Measurements from ENCODE around the gene KCNQ5. TPM values are rescaled to one million over a fixed set of nuclear protein-coding genes. Genes with fewer than 3 reads are reported as not detected.

Gene KCNQ5
- total and polyA plus RNA-seq, 2 of the 8 experiments (the other 6 are each of a cell fraction or from before 2014, with no cell fraction given): 0.83 to 1.2 TPM

DNA sequence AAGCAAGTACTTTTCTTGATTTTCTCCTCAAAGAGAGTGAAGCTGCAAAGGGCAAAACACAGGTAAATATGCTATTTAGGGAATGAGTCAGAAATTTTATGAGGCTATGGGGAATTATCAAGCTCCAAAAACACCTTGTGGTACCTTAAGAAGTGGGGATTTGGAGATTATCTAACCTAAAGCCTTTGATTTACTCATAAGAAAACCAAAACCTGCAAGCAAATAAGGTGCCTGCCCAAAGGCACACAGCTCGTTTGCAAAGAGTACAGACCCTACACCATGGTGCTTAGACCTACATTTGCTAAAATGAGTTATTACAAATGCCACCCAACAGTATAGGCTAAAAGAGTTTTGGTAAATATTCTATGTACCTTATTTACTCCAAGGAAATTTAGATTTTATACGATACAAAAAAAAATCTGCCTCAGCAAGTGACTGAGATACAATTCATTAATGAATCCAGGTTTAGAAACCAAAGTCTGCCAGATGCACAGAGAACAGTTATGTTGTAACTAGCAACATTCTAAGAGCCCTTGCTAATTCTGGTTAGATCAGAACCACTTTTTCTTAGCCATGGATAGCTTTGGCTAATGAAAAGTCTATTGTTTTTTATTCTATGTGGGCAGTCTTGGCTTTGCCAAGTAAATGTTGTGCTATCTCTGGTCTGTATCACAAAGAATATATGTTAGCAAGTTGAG, 501.9 kb downstream of the KCNQ5 start:
- ChIA-PET POLR2A (ENCODE audit: partially characterized antibody) (no interaction called here), CTCF (ENCODE audit: partially characterized antibody) (interaction anchor here (0.8 to 1.3 kb wide), 3 partner anchors 11 to 419 kb away, joined by 3 to 4 read pairs (median 3); no protein-coding TSS in a partner anchor)
- no peak for FAIRE-seq
- H3K9me3 ChIP-seq (ENCODE audit: insufficient read depth in 2 of 2, low read depth in 1 of 2, low read length in 1 of 2): no peaks in the 10 kb centered on the region
- no peaks in the 10 kb centered on the region for H4K20me1 ChIP-seq (replicated peaks in 1 of 2; ENCODE audit: control insufficient read depth in 1 of 2, insufficient read depth in 2 of 2, low read length in 2 of 2)
- H3K56ac ChIP-seq (replicated peaks; ENCODE audit: insufficient read length, low read depth, low read length): no peak overlapping the region
- H2BK12ac ChIP-seq (ENCODE audit: low read depth, low read length): no peak overlapping the region
- H3K4me1 ChIP-seq (replicated peaks in 1 of 4; ENCODE audit: control insufficient read depth in 3 of 4, insufficient read depth in 4 of 4, low read length in 3 of 4): peaks cover 0 to 3% (median 0%) of the 10 kb centered on the region in 4 experiments; a peak in 1 of 7 replicates
- no peaks in the 10 kb centered on the region for H3K23me2 ChIP-seq (ENCODE audit: low read depth, low read length)
- 87% methylated on average over 2 of the region's 2 CpGs; no CpG with 5 or more reads in 1 of the 2 experiments for WGBS, 2 experiments (ENCODE audit: extremely low coverage in 1 of 2, insufficient coverage in 1 of 2, insufficient read length in 1 of 2, insufficient replicate concordance in 2 of 2, low coverage in 1 of 2, low lambda C conversion rate in 2 of 2, missing lambda C conversion rate in 1 of 2)
- no peak overlapping the region for H2BK20ac ChIP-seq (ENCODE audit: low read length)
- H3K23ac ChIP-seq (ENCODE audit: insufficient read length): no peak overlapping the region
- H2BK5ac ChIP-seq (ENCODE audit: low read depth, low read length): no peak overlapping the region
- no peak overlapping the region for H3K9ac ChIP-seq (replicated peaks in 1 of 4; ENCODE audit: extremely low read depth in 1 of 4, low read depth in 3 of 4, low read length in 3 of 4)
- no peak overlapping the region for H3K27ac ChIP-seq (ENCODE audit: low read depth, low read length)
- no peak overlapping the region for H4K5ac ChIP-seq (ENCODE audit: insufficient read length, low read depth, low read length)
- H3K14ac ChIP-seq (ENCODE audit: insufficient read length): no peak overlapping the region
- no peak for DNase-seq (ENCODE audit: low read depth in 1 of 2, low spot score in 2 of 2)
- no peak overlapping the region for H4K8ac ChIP-seq (ENCODE audit: extremely low read depth, insufficient read depth, low read length)
- no peak overlapping the region for H2BK120ac ChIP-seq (replicated peaks; ENCODE audit: low read depth, low read length)
- no peak overlapping the region for H4K91ac ChIP-seq (replicated peaks; ENCODE audit: insufficient read length, low read length)
- H2AK5ac ChIP-seq (ENCODE audit: low read depth, low read length): no peak overlapping the region
- H2BK15ac ChIP-seq (ENCODE audit: low read length): no peak overlapping the region
- TF ChIP-seq SP1 (IDR thresholded peaks at IDR 0.05; ENCODE audit: low read depth, low read length): no peak
- no peak for TF ChIP-seq SIX5 (IDR thresholded peaks at IDR 0.05; ENCODE audit: low read depth, low read length)
- no peak for TF ChIP-seq TAF7 (optimal IDR thresholded peaks at IDR 0.05; ENCODE audit: borderline replicate concordance, low read depth, low read length)
- H3K4me3 ChIP-seq (ENCODE audit: extremely low read depth in 1 of 4, insufficient read depth in 2 of 4, low read depth in 3 of 4, low read length in 4 of 4): no peak overlapping the region
- no peak overlapping the region for H2AFZ ChIP-seq (ENCODE audit: low read length)
- no peaks in the 10 kb centered on the region for H3K27me3 ChIP-seq (replicated peaks in 1 of 4; ENCODE audit: control insufficient read depth in 3 of 4, extremely low read depth in 1 of 4, insufficient read depth in 3 of 4, low read length in 3 of 4)
- H3K4ac ChIP-seq (replicated peaks; ENCODE audit: insufficient read length, low read depth, low read length): no peak overlapping the region
- H3K79me2 ChIP-seq (ENCODE audit: control insufficient read depth in 1 of 2, insufficient read depth in 2 of 2, low read length in 2 of 2): no peaks in the 10 kb centered on the region
- H3K4me2 ChIP-seq (ENCODE audit: insufficient read depth in 1 of 2, low read depth in 2 of 2, low read length in 2 of 2): no peak overlapping the region
- no peaks in the 10 kb centered on the region for H3K79me1 ChIP-seq (ENCODE audit: low read depth, low read length)
- H3K18ac ChIP-seq (ENCODE audit: extremely low read depth, low read length): no peak overlapping the region
- no peaks in the 10 kb centered on the region for H3K36me3 ChIP-seq (ENCODE audit: control insufficient read depth in 2 of 4, insufficient read depth in 4 of 4, low read length in 3 of 4)

All from H1 (cell line).